T47D (cell line): ENCODE data around the gene GRAMD2B.

ENCODE experiments used
- DNase-seq, 2 experiments: peaks; one replicate each; pipeline versions ENCODE4 v3.0.0 to v3.0.0-alpha.2; 2011 to 2012; ENCODE audit warnings: low read depth in 1 of 2, low spot score in 1 of 2
- JUND ChIP-seq: IDR thresholded peaks from 2 replicates; pipeline ENCODE4 v1.6.1; 2012; ENCODE audit warnings: low read depth
- in situ Hi-C: cut with HindIII; loops from 2 replicates; pipeline ENCODE4 v1.10.0; 2016; ENCODE audit warnings: low sequenced_read_pairs, low pct_unique_long_range_greater_than_20kb

GRAMD2B gene

GRCh38 chr5:126445502-126446174 is 22.4 kb downstream of the GRAMD2B start:
- in situ Hi-C loops = no loop called here
- DNase-seq = no peak
- TF ChIP-seq JUND = no peak

GRCh38 chr5:126446498-126447224 is 23.5 kb downstream of the GRAMD2B start:
- in situ Hi-C loops = no loop called here
- no peak for TF ChIP-seq JUND
- DNase-seq = no peak

- in situ Hi-C loops = no loop called here
- no peak for DNase-seq
- TF ChIP-seq JUND = no peak
Measured at GRCh38 chr5:126448720-126449119, 25.5 kb downstream of the GRAMD2B start.

GRCh38 chr5:126449751-126450271 is 26.6 kb downstream of the GRAMD2B start:
- in situ Hi-C loops = no loop called here
- DNase-seq = no peak
- TF ChIP-seq JUND = no peak

- no peak for TF ChIP-seq JUND
- DNase-seq = no peak
- in situ Hi-C loops = no loop called here
Measured at GRCh38 chr5:126450346-126450745, 27.1 kb downstream of the GRAMD2B start.

GRCh38 chr5:126450907-126451306 is 27.7 kb downstream of the GRAMD2B start:
- in situ Hi-C loops = no loop called here
- DNase-seq = no peak
- no peak for TF ChIP-seq JUND

GRCh38 chr5:126452477-126452876 is 29.3 kb downstream of the GRAMD2B start:
- in situ Hi-C loops = no loop called here
- no peak for DNase-seq
- TF ChIP-seq JUND = no peak

GRCh38 chr5:126454081-126454480 is 30.9 kb downstream of the GRAMD2B start:
- no peak for TF ChIP-seq JUND
- no peak for DNase-seq
- in situ Hi-C loops = no loop called here

- in situ Hi-C loops = no loop called here
- no peak for DNase-seq
- no peak for TF ChIP-seq JUND
Measured at GRCh38 chr5:126454535-126454934, 31.3 kb downstream of the GRAMD2B start.

- no peak for TF ChIP-seq JUND
- DNase-seq = no peak
- in situ Hi-C loops = no loop called here
Measured at GRCh38 chr5:126455264-126455663, 32.1 kb downstream of the GRAMD2B start.

GRCh38 chr5:126455728-126456127 is 32.5 kb downstream of the GRAMD2B start:
- DNase-seq = no peak
- no peak for TF ChIP-seq JUND
- in situ Hi-C loops = no loop called here

GRCh38 chr5:126456217-126456820 is 33.1 kb downstream of the GRAMD2B start:
- no peak for DNase-seq
- in situ Hi-C loops = no loop called here
- no peak for TF ChIP-seq JUND

- TF ChIP-seq JUND = no peak
- no peak for DNase-seq
- in situ Hi-C loops = no loop called here
Measured at GRCh38 chr5:126460459-126460858, 37.2 kb downstream of the GRAMD2B start.

- in situ Hi-C loops = no loop called here
- DNase-seq = peak in 1 of 2 experiments; percentile 1
- no peak for TF ChIP-seq JUND
Measured at GRCh38 chr5:126460977-126461376, 37.8 kb downstream of the GRAMD2B start.
